COLO829 (cell line): ENCODE data around the gene ARAP3.
"Not testable (repeated sequence)": the region's sequence is repeated elsewhere in the genome, so short reads cannot be mapped to it uniquely, and the experiment has no call there.

ENCODE experiments used
- DNase-seq: peaks from one replicate; pipeline ENCODE4 v3.0.0; 2012; ENCODE audit warnings: low spot score

ARAP3 gene

DNA sequence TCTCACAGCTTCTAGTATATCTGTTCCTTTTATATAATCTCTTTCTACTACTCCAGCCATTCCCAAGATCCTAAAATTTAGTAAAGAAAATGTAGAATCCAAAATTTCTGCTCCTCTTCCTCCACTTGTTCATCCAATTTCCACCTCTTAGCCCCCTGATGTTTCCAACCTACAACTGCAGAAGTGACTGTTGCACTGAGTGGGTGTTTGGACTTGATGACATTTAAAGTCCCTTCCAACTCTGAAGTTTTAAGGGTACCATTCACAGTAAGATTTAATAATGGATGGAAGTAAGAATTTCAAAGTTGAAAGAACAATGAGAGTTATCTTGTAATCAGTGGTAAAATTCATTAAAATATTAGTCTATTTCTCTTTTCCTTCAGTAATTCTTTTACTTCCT lies 68.7 kb downstream of the ARAP3 start:
- no peak for DNase-seq

DNA sequence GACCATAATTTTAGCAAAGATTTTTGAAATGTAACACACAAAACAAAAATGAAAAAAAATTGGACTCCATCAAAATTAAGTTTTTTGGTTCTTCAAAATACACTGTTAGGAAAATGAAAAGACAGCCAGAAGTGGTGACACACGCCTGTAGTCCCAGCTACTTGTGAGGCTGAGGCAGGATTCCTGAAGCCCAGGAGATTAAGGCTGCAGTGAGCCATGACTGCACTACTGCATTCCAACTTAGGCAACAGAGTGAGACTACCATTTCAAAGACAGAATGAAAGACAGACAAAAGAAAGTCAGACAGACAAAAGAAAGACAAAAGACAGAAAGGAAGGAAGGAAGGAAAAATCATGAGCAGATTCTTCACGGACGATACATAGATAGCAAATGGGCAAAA lies 70.7 kb downstream of the ARAP3 start:
- DNase-seq, result no peak

DNA sequence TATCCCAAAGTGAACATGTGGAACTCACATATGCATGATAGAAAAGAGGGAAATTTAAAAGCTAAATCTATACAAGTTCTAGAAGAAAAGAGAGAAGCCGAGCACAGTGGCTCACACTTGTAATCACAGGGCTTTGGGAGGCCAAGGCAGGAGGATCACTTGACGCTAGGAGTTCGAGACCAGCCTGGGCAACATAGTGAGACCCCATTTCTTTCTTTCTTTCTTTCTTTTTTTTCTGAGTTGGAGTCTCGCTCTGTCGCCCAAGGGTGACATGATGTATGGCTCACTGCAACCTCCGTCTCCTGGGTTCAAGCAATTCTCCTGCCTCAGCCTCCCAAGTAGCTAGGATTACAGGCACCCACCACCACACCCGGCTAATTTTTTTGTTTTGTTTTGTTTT lies 72.1 kb downstream of the ARAP3 start:
- DNase-seq, result not testable (repeated sequence)

DNA sequence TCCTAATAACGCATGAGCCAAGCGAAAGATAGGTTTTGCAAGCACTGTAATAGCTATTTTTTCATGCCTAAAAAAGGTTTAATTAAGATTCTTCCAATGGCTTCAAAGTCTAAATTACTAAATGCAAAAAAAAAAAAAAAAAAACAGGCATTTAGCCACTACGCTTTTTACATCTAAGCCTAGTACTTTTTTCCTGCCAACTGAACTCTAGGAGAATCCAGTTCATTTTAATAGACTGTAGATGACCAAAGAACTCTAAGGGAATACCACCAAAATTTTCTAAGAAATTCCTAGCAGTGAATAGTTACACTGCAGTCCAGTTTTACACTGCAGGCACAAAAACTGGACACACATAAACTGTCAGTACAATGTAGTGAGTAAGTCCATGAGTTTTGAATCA lies 73.0 kb downstream of the ARAP3 start:
- DNase-seq, result no peak

DNA sequence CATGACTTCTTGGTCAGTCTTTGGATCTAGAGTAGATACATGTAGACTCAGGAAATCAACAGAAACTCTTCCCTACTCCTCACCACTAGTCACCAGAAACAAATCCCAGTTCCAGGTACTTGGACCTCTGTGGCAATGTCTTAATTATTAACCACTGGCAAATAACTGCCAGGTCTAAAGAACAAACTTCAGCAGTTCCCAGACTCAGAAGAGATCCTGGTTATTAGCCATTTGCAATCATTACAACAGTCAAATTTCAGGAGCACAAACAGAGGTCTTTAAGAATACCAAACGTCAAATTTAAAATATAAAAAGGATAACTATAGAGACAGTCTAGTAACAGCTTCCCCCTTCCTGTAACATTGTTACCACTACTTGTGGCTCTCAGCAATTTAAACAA lies 73.5 kb downstream of the ARAP3 start:
- DNase-seq, result no peak

DNA sequence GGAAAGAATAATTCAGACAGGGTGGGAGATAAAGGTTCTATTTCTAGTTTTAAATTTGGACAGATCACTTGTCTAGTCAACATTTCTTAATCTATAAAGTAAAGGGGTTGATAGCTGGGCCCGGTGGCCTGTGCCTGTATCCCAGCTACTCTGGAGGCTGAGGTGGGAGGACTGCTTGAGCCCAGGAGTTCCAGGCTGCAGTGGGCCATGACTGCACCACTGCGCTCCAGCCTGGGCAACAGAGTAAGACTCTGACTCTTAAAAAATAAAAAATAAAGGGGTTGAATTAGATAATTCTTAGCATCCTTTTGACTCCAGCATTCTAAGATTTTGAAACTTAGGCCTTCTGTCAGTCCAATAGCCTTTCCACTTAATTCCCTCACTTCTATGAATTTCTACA lies 74.0 kb downstream of the ARAP3 start:
- no peak for DNase-seq

DNA sequence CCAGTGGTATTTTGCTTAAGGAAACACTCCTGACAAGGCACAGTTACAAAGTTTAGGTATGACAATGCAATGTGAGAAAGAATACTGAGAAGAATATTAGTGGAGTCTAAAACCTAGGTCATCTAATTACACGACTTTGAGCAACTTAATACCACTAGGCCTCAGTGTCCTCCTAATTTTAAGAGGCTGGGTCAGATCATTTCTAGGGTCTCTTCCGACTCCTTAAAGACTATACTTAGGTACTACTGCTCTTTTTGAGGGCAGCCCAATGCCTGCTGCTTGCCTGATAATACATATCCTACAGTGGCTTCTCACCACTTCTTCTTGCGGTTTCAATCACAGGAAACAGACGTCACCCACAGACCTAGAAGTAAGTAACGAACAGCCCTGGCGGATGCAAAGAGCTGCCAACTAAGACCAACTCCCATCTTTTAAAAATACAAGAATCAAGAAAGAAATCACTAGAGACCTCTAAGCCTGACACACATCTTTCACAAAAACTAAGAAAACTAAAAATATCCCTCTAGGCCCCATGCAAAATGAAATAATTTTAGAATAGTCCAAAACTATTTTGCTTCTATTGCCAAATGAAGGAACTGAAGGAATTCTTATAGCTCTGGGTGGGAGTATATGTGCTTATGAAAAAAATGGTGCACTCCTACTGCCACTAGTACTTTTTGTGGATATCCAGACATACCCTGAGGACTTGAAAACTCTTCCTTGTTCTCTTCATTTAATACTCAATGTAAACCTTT lies 76.3 kb downstream of the ARAP3 start:
- DNase-seq, result no peak

DNA sequence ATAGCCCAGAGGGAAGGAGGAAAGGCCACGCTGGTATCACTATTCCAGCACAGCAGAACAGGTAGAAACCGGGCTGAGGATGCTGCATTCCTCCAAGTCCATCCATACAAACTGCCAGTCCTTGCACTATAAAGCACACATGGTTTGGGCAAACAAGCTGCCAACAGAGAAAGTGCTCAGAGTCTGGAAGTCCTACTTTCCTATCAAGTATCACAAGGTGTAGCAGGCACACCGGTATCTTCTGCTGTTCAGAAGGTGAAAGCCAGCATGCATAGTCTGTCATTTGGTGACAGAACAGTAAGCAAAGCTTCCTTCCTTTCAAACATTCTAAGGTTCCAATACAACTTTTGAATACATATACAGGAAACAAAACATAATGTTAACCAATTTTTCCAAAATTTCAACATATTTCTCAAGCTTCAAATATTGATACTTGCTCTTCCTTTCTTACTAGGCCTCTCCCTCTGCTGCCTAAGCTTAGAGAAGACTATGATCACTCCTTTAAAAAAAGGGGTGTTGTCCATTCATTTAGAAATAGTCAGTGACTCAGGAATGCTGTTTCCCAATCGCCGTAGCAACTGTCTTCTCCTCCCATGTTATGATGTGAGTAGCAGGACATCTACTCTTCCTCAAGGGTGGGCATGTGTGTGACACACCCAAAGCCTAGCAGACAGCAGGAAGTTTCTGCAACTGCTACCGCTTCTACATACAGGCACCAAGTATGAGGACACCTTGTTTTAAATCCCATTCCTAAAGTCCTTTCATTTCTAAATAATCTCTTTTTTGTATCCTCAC lies 77.9 kb downstream of the ARAP3 start:
- peak; percentile 40 for DNase-seq
